Measurements from ENCODE around the gene KLHL6. TPM values are rescaled to one million over a fixed set of nuclear protein-coding genes. Genes with fewer than 3 reads are reported as not detected.

Gene KLHL6
- total RNA-seq, 1 experiment from 2014 or later = not detected

- H3K4me1 Mint-ChIP-seq = peaks cover 20 to 31% of the 10 kb centered on the region in 2 experiments
- H2BK15ac ChIP-seq (ENCODE audit: low read depth, low read length) = no peak overlapping the region
- no peak overlapping the region for H3K56ac ChIP-seq (ENCODE audit: insufficient read length, low read depth, low read length)
- no CpG with 5 or more reads among the region's 3 CpGs for WGBS (ENCODE audit: extremely low coverage, insufficient read length, low lambda C conversion rate)
- no peak overlapping the region for H2AFZ ChIP-seq (ENCODE audit: low read length)
- H3K27ac ChIP-seq (ENCODE audit: insufficient read length, low read depth, low read length) = no peak overlapping the region
- no peak overlapping the region for H2BK20ac ChIP-seq (ENCODE audit: low read depth, low read length, poor library complexity, severe bottlenecking)
- no peaks in the 10 kb centered on the region for H3K4me1 ChIP-seq (ENCODE audit: insufficient read depth, low read length)
- H3K18ac ChIP-seq (ENCODE audit: insufficient read length, low read depth, low read length) = no peak overlapping the region
- no peak overlapping the region for H2BK5ac ChIP-seq (ENCODE audit: insufficient read length, low read length)
- H3K4me3 Mint-ChIP-seq = no peak overlapping the region
- DNase-seq = no peak
- H3K9me3 Mint-ChIP-seq = no peaks in the 10 kb centered on the region
- no peaks in the 10 kb centered on the region for H3K79me2 ChIP-seq (ENCODE audit: insufficient read depth, low read length)
- no peak overlapping the region for H4K5ac ChIP-seq (ENCODE audit: insufficient read length, low read depth, low read length)
- H3K27ac Mint-ChIP-seq = no peak overlapping the region
- no peak overlapping the region for H4K91ac ChIP-seq (ENCODE audit: insufficient read length, low read depth, low read length)
- H4K20me1 ChIP-seq (ENCODE audit: control insufficient read depth, insufficient read depth, insufficient read length) = no peaks in the 10 kb centered on the region
- H3K4ac ChIP-seq (ENCODE audit: low read depth, low read length) = no peak overlapping the region
- H2BK12ac ChIP-seq (ENCODE audit: insufficient read length, low read depth, low read length) = no peak overlapping the region
- H3K27me3 Mint-ChIP-seq (ENCODE audit: low read depth) = peaks cover 4% of the 10 kb centered on the region; the same call in 1 of the 2 replicates
- H3T11ph ChIP-seq (ENCODE audit: low read length) = no peak overlapping the region
- no peak overlapping the region for H3K14ac ChIP-seq (ENCODE audit: insufficient read depth, low read length)
- H3K23me2 ChIP-seq (ENCODE audit: insufficient read length, low read depth, low read length, poor library complexity, severe bottlenecking) = no peaks in the 10 kb centered on the region
- TF ChIP-seq CTCF (conservative IDR thresholded peaks at IDR 0.05) = no peak
- no peak overlapping the region for H3K9ac ChIP-seq (ENCODE audit: extremely low read depth, insufficient read length, low read length)
- no peaks in the 10 kb centered on the region for H3K36me3 Mint-ChIP-seq (ENCODE audit: insufficient read depth in 1 of 3, low read depth in 3 of 3)
- no peak overlapping the region for H3K23ac ChIP-seq (ENCODE audit: insufficient read length, low read depth, low read length)
- no peaks in the 10 kb centered on the region for H3K9me3 ChIP-seq (ENCODE audit: control insufficient read depth, low read depth, low read length)
- H2AK5ac ChIP-seq (ENCODE audit: insufficient read length, low read length) = no peak overlapping the region
- no peak overlapping the region for H4K8ac ChIP-seq (replicated peaks; ENCODE audit: insufficient read length, low read depth, low read length)
- H3K27me3 ChIP-seq (ENCODE audit: insufficient read depth, low read length) = no peaks in the 10 kb centered on the region
- H2BK120ac ChIP-seq (ENCODE audit: low read depth, low read length, poor library complexity, severe bottlenecking) = no peak overlapping the region
- H3K4me2 ChIP-seq (ENCODE audit: insufficient read depth, insufficient read length, low read length) = no peak overlapping the region
- no peaks in the 10 kb centered on the region for H3K79me1 ChIP-seq (ENCODE audit: insufficient read depth, low read depth, low read length, poor library complexity, severe bottlenecking)
Measured at GRCh38 chr3:183581496-183582155, 26.1 kb upstream of the KLHL6 start.

Data from H9 (cell line).